ENCODE measurements around the gene GART. TPM values are rescaled to one million over a fixed set of nuclear protein-coding genes. Genes with fewer than 3 reads are reported as not detected.

Gene GART
- total RNA-seq, 1 experiment from 2014 or later: 162 TPM

DNA sequence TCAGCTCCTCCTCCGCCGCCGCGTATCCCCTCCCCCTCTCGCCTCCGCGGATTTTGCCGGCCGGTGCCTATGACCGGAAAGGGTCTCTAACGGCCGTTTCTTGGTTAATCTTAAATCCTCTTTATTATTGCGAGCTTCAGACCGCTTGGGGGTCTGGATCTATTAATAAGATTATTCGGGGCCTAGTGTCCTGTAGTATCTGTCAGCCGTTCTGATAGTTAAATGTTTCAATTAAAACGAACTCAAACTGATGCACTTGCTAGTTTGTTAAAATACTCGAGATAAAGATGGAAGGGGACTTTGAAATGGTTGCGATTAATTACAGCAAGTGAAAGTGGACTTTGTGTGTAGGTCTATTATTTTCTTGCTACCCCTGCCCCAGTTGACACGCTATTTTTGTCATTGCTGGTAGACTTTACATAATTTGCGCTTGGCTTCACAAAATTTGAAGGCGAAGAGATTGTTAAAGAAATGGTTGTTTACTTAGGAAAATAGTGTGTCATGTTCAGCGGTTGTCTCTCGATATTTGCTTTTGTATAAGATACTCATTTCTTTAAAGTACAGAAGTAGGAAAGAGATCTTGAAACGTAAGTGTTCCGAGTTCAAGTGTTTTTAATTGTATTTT lies 1.7 kb upstream of the GART start:
- Histone ChIP-seq H3K18ac (ENCODE audit: insufficient read length, low read depth, low read length) (peak overlapping the region; percentile 99), H4K8ac (replicated peaks; ENCODE audit: insufficient read length, low read depth, low read length) (no peak overlapping the region), H2AFZ (ENCODE audit: low read length) (no peak overlapping the region), H4K91ac (ENCODE audit: insufficient read length, low read depth, low read length) (no peak overlapping the region), H4K5ac (ENCODE audit: insufficient read length, low read depth, low read length) (peak overlapping the region; percentile 79), H3K4ac (ENCODE audit: low read depth, low read length) (no peak overlapping the region), H3K23ac (ENCODE audit: insufficient read length, low read depth, low read length) (no peak overlapping the region), H2BK15ac (ENCODE audit: low read depth, low read length) (no peak overlapping the region), H3K9ac (ENCODE audit: extremely low read depth, insufficient read length, low read length) (peak overlapping the region; percentile 100), H3K56ac (ENCODE audit: insufficient read length, low read depth, low read length) (peak overlapping the region; percentile 98), H3K4me2 (ENCODE audit: insufficient read depth, insufficient read length, low read length) (peak overlapping the region; percentile 98), H3K23me2 (ENCODE audit: insufficient read length, low read depth, low read length, poor library complexity, severe bottlenecking) (no peaks in the 10 kb centered on the region), H3K14ac (ENCODE audit: insufficient read depth, low read length) (peak overlapping the region; percentile 96), H3K4me1 (ENCODE audit: insufficient read depth, low read length) (no peaks in the 10 kb centered on the region), H3T11ph (ENCODE audit: low read length) (no peak overlapping the region), H3K27me3 (ENCODE audit: insufficient read depth, low read length) (no peaks in the 10 kb centered on the region), H2BK20ac (ENCODE audit: low read depth, low read length, poor library complexity, severe bottlenecking) (no peak overlapping the region), H3K9me3 (ENCODE audit: control insufficient read depth, low read depth, low read length) (no peaks in the 10 kb centered on the region), H2AK5ac (ENCODE audit: insufficient read length, low read length) (no peak overlapping the region), H2BK12ac (ENCODE audit: insufficient read length, low read depth, low read length) (peak overlapping the region; percentile 23), H3K27ac (ENCODE audit: insufficient read length, low read depth, low read length) (peak overlapping the region; percentile 98), H3K79me1 (ENCODE audit: insufficient read depth, low read depth, low read length, poor library complexity, severe bottlenecking) (peaks cover 5% of the 10 kb centered on the region), H2BK5ac (ENCODE audit: insufficient read length, low read length) (peak overlapping the region; percentile 91), H3K79me2 (ENCODE audit: insufficient read depth, low read length) (peaks cover 45% of the 10 kb centered on the region), H4K20me1 (ENCODE audit: control insufficient read depth, insufficient read depth, insufficient read length) (no peaks in the 10 kb centered on the region), H2BK120ac (ENCODE audit: low read depth, low read length, poor library complexity, severe bottlenecking) (no peak overlapping the region)
- whole genome bisulfite sequencing (ENCODE audit: extremely low coverage, insufficient read length, low lambda C conversion rate): no CpG with 5 or more reads among the region's 26 CpGs
- Mint-ChIP-seq H3K9me3 (no peaks in the 10 kb centered on the region; a peak in 1 of 5 replicates), H3K4me3 (peak overlapping the region; percentile 97 to 99), H3K36me3 (ENCODE audit: insufficient read depth in 1 of 3, low read depth in 3 of 3) (peaks cover 25 to 61% (median 42%) of the 10 kb centered on the region in 3 experiments), H3K27ac (peak overlapping the region; percentile 100), H3K27me3 (ENCODE audit: low read depth) (no peaks in the 10 kb centered on the region), H3K4me1 (peaks cover 24 to 27% of the 10 kb centered on the region in 2 experiments)
- TF ChIP-seq, protein P1, sequence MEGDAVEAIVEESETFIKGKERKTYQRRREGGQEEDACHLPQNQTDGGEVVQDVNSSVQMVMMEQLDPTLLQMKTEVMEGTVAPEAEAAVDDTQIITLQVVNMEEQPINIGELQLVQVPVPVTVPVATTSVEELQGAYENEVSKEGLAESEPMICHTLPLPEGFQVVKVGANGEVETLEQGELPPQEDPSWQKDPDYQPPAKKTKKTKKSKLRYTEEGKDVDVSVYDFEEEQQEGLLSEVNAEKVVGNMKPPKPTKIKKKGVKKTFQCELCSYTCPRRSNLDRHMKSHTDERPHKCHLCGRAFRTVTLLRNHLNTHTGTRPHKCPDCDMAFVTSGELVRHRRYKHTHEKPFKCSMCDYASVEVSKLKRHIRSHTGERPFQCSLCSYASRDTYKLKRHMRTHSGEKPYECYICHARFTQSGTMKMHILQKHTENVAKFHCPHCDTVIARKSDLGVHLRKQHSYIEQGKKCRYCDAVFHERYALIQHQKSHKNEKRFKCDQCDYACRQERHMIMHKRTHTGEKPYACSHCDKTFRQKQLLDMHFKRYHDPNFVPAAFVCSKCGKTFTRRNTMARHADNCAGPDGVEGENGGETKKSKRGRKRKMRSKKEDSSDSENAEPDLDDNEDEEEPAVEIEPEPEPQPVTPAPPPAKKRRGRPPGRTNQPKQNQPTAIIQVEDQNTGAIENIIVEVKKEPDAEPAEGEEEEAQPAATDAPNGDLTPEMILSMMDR (conservative IDR thresholded peaks at IDR 0.05): no peak
- peak; percentile 66 for DNase-seq
